HL-60 (cell line): ENCODE results near the gene KIF26B.

Experiments
- CTCF ChIP-seq: IDR thresholded peaks from one replicate; pipeline ENCODE4 v1.5.1; 2011; ENCODE audit warnings: low read length, control low read depth, inconsistent platforms; ENCODE audit not compliant: insufficient read depth
- GABPA ChIP-seq: IDR thresholded peaks from 2 replicates; pipeline ENCODE4 v1.6.1; 2012; ENCODE audit warnings: low read depth
- POLR2AphosphoS5 ChIP-seq: IDR thresholded peaks from 2 replicates; pipeline ENCODE4 v1.6.1; 2012; ENCODE audit warnings: low read depth
- REST ChIP-seq: IDR thresholded peaks from 2 replicates; pipeline ENCODE4 v1.6.1; 2012; ENCODE audit warnings: low read depth; ENCODE audit not compliant: insufficient replicate concordance
- SPI1 ChIP-seq: IDR thresholded peaks from 2 replicates; pipeline ENCODE4 v1.6.1; 2012; ENCODE audit warnings: low read depth, mild to moderate bottlenecking, borderline replicate concordance

GRCh38 chr1:245168906-245169305 is 14.1 kb downstream of the KIF26B start:
- TF ChIP-seq CTCF (no peak), POLR2AphosphoS5 (no peak), REST (no peak), SPI1 (no peak), GABPA (no peak)
